Measurements from ENCODE around the gene CFAP90.

The CFAP90 gene

DNA sequence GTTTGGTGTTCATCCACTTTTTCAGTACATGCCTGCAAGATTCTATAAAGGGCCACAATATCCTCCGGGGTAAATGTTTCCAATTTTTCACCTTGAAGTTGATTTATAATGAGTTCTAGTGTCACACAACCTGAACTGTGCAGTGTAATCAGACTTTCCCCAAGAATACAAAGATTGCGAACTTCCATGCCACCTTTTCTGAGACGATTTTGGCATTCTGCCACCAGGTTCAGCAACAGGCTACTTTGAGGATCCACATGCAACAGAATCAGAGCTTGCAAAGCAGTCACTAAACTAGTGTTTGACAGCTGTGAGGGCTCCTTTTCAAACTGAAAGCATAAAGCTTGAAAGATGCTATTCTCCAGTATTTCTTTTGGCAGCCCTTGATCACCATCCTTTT is 16.3 kb upstream of the CFAP90 start:
- DNase-seq: no peak

DNA sequence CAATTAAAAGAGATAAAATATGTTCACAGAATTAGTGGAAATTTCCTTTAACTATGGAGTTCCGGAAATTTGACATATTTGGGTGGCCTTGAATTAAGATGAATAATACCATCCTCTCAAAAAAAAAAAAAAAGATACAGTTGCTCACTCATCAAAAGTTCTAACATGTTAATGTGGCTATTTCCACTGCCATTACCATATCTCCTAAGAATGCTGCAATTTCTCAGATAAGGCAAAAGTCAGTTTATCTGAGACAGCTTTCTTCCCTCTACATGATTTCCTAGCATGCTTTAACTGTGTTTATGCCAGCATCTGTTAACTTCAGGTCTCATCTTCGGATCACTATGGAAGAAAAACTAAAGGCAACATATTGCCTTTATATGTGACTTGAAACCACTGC is 15.3 kb upstream of the CFAP90 start:
- DNase-seq: no peak

DNA sequence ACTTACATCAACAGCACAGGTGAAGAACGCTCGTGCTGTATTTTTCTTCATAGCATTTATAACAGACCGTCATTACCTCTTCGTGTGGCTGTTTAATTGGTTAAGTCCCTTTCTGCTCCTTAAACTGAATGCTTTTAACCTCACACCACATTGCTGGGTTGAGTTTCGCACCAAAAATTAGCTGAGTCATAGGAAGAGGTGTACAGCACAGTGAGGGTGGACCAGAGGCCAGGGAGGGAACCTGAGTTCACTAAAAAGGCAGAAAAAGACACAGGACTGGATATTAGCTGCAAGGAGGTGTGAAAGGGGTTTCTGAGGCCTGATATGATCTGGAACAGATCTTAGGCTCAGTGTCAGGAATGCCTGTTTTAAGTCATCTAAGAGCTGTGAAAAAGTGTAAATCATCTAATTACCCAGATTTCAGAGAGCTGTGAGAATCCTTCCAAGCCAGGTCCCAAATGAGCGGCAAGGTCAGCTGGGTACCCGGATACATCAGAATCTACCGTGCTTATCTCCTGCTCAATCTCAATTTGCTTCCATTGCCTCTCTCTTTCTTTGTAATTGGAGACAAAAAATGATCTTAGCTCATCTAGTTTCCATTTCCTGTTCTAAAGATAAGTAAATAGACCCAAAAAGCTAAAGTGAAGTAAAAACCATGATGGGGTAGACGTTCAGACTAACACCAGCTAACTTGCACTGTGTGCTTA is 7.1 kb upstream of the CFAP90 start:
- DNase-seq: no peak

DNA sequence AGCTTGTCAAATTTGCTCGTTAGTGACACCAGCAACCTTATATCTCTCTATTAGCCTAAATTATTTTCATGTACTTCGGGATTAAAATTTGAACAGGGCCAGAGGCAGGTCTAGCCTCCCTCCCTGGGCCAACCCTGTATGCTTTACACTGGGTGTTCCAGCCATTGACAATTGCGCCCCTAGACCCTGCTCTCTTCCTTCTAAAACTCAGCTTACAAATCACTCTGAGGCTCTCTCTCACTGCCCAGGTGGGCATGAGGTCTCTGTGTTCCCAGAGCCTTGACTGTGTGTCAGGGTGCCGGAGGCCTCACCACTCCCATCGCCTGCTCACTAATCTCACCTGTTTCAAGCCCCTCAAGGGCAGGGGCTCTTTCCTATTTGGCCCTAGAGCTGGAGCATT is 6.4 kb upstream of the CFAP90 start:
- DNase-seq: no peak

DNA sequence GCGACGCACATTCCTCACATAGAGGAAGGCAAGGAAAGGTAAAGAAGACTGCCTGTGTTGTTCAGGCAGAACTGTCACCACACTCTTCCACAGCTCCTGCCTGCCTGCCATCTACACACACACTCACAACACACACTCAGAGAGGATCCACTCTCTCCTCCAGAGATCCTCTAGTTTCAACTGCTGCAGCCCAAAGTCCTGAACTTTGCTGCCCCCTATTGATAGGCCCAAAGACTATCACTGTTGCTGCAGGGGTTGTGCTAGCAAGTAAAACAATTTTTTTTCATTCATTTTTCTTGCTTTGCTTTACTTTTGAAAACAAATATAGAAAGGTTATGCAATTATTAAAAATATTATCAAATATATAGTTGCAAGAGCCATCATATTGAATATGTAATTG is 5.9 kb upstream of the CFAP90 start:
- peak in 1 of 2 donors; percentile 26 for DNase-seq

DNA sequence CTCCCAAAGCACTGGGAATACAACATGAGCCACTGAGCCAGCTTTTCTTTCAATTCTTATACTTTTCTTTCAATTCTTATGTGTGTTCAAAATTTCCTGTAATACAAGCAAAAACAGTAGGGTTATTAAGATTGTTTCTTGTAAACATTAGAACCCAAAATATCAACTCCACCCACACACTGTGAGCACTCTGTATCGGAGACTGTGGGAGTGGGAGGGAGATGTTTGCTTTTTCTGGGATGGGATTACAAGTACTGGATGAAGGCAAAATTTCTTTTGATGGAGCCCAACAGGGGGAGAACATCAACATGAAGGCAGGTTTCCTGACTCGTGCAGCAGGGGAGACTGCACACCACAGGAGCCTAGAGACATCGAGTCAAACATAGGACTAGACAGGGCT is 4.7 kb upstream of the CFAP90 start:
- no peak for DNase-seq

DNA sequence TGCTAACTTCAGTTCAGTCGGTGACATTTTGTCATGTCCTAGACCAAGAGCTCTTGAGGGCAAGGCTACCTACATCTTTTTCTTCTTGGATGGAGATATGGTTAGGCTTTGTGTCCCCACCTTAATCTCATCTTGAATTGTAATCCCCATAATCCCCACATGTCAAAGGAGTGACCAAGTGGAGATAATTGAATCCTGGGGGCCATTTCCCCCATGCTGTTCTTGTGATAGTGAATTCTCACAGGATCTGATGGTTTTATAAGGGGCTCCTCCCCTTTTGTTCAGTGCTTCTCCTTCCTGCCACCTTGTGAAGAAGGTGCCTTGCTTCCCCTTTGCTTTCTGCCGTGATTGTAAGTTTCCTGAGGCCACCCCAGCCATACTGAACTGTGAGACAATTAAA is 2.1 kb upstream of the CFAP90 start:
- no peak for DNase-seq

DNA sequence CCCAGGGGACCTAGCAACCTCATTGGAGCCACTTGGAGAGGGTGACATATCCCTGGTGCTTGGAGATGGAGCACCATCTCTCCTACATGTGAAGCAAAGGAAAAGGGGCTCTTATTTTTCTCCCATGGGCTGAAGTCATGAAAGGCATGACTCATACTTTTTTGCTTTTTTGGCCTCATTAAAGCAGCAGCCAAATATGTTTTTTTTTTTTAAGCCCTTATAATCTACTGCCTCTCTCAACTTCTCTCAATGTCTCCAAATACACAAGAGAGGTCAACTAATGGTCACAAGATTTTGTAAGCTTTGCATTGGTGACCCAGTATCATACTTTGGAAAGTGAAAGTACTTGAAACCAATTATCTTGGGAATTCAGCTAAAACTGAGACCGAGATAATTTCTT is 1.6 kb upstream of the CFAP90 start:
- no peak for DNase-seq

DNA sequence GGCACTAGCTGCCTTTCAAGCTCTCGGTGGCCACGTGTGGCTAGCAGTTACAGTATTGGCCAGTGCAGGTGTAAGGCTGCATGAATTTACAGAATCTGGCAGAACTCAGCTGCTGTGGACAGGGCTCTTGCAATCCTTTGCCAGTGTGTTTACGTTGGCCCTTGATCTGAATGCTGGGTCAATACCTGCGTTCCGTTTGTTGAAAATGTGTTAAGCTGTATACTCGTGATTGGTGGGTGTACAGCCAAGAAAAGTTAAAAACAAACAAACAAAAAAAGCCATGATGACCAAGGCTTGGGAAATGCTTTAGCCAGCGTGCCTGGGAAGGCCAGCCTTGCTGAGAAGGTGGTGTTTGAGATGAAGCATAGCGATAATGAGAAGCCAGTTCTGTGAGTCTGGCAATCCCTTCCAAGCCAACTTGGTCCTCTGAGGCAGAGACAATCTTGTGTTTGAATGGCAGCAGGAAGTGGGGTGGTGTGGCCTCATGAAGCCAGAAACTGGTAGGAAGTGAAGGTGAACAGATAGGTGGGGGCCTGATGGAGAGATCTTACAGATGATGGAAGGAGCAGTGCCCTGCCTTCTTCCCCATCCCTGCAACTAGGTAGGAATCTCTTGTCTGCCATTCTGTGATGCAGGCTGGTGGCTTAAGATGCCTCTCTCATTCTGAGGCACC is 820 bp upstream of the CFAP90 start:
- DNase-seq: no peak

DNA sequence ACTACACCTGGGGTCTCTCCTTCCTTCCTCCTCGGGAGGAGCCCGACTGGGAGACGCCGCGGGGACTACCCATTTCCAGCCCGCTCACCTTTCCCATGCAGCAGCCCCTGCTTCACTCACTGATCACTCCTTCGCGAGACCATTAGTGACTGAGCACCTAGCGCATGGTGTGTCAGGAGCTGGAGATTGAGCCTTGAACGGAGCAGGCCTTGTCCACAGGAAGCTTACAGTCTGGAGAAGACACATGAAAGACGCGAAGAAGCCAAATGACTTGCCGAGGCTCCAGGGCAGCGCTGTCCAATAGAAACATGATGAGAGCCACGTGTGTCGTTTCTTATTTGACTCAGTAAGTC is 283 bp upstream of the CFAP90 start:
- DNase-seq: no peak

DNA sequence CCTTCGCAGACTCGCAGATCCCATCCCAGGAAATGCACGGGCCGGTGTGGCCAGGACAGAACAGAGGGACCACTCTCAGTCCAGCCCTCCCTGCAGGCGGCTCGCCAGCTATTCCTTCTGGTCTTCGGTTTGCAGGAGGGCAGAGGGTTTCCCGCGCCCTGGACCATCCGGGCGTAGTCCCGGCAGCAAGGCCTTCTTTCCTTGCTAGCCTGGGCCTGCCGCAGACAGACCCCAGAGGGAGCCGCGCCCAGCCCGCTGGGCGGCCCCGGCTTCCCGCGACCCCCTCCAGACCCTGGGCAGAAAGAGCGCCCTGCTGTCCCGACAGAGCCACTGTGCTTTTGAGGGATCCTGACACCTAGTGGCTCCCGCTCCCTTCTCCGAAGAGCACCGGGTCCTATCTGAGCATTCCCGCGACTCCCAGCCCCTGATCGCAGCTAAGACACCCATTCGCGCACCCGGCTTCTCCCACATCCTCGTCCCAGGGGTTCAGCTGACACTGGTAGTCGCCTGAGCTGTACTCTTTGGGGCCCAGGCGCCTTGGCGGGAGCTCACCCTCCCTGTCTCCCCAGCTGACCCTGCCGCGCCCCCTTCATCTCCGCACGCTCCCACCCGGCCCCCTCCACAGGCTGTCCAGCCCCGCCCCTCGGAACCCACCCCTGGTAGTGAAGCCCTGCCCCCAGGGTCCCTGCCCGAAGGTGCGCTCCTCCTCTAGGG is 1.1 kb downstream of the CFAP90 start:
- no peak for DNase-seq

DNA sequence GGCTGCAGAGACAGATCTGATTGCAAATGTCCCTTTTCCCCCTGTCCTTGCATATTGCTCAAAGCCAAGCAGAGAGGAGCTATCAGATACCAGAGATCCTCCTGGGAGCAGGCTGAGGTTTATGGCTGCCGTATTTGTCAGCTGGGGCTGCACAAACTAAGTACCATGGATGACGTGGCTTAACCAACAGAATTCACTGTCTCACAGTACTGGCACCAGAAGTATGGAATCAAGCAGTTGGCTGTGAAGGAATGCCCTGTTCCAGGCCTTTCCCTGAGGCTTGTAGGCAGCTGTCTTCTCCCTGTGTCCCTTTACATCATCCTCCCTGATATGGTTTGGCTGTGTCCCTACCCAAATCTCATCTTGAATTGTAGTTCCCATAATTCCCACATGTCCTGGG is 2.6 kb downstream of the CFAP90 start:
- no peak for DNase-seq

DNA sequence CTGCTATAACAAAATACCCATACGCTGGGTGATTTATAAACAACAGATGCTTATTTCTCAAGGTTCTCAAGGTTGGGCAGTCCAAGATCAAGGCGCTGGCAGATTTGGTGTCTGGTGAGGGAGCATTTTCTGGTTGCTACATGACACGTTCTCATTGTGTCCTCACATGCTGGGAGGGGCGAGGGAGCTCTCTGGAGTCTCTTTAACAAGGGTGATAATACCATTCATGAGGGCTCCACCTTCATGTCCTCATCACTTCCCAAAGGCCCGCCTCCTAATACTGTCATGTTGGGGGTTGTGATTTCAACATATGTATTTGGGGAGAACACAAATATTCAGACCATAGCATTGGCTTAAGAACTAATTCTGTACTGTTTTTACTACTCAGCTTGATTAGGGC is 4.6 kb downstream of the CFAP90 start:
- DNase-seq: no peak

DNA sequence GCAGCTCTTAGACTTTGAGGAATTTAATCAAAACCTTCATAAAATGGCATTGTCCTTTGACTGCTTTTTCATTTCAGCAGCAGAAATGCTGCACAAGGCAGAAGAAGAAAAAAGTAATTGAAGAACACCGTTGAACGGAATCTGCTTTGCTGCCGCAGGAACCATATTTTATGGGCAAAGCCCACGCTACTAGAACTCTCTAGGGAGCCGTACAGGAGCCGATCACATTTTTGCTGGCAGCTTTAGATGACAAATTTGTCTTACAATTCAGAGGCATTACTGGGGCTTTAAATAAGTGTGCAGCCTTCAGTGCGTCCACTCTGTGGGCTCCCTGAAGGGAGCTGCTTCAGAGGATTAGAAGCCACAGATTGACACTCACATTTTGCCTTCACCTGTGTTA is 5.4 kb downstream of the CFAP90 start:
- DNase-seq: no peak

DNA sequence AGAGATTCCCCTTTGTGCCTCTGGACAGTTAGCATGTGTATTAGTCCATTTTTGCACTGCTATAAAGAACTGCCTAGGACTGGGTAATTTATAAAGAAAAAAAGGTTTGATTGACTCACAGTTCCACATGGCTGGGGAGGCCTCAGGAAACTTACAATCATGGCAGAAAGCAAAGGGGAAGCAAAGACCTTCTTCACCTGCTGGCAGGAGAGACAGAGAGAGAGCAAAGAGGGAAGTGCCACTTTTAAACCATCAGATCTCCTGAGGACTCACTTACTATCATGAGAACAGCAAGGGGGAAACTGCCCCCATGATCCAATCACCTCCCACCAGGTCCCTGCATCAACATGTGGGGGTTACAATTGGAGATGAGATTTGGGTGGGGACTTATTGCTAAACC is 6.0 kb downstream of the CFAP90 start:
- no peak for DNase-seq

DNA sequence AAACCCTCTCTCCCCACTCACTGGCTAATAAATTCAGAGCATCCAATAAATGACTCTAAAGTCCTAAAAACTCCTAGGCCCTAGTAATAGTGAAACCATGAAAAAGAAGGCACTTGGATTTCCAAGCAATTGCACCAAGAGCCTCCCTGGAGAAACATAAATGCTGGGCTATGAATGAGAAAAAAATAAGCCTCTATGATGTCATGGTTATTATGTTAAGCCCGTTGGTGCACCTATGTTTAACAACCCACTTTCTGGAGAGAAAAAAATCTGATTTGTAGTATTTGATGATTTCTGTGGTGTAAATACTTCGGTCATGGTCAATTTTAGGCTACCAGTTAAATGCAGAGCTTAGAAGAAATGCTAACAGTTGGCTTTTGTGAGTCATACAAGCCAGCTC is 8.4 kb downstream of the CFAP90 start:
- DNase-seq: no peak

DNA sequence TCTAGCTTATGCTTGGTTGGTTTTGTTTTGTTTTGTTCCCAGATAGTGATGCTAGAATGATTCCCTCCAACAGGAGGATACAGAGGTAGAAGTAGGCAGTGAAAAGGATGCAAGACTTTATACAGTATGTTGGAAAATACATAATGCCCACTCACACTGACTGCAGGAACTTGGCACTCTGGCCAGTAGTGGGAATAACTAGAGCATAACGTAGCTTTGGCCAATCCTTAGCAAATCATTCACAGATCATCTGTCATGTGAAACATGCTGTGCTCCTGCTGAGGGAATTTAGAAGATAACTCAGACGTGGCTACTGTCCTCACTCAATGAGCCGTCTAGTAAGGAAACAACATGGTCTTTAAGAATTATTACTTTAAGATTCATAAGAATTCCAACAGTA is 13.5 kb downstream of the CFAP90 start:
- no peak for DNase-seq

DNA sequence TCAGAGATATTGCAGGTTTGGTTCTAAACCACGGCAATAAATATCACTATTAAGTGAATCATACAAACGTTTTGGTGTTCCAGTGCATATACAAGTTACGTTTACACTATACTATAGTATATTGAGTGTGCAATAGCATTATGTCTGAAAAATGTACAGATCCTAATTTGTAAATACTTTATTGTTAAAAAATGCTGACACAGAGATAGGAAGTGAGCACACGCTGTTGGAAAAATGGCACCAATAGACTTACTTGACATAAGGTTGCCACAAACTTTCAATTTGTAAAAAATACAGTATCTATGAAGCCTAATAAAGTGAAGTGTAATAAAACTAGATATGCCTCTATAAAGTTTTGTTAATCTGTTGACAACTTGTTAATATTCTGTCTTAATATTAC is 16.0 kb downstream of the CFAP90 start:
- DNase-seq: no peak

DNA sequence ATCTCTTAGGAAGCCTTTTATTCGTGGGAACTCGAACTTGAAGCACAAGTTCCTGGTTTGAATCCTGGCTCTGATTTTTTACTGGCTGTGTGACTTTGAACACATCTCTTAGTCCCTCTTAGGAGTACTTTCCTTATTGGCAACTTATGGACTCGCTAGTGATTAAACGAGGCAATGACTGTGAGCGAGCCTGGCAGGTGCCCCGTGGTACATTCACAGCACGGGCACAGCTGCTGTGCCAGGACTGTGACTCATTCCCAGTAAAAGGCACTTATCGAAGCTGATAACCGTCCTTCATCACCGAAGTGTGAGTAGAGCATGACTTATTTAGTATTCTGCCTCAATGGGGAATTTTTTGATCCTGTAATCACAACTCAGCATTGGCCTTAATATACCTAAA is 22.7 kb downstream of the CFAP90 start:
- DNase-seq: no peak

DNA sequence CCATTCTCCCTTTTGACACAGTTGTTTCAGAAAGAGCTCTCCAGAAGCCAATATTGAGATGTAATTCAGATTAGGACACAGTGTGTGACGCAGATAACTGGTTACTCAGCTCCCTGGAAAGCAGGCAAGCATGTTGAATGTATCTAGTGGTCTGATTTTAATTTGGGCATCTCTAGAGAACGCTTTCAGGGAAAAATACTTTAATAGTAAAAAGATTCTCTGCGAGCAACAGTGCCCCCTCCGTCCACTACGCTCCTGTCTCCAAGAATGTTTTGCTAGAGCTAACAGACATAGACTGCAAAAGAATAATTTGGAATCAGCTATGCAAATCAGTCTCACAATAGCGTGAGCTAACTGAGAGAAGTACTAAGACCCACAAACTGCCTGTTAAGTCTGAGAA is 23.3 kb downstream of the CFAP90 start:
- no peak for DNase-seq

DNA sequence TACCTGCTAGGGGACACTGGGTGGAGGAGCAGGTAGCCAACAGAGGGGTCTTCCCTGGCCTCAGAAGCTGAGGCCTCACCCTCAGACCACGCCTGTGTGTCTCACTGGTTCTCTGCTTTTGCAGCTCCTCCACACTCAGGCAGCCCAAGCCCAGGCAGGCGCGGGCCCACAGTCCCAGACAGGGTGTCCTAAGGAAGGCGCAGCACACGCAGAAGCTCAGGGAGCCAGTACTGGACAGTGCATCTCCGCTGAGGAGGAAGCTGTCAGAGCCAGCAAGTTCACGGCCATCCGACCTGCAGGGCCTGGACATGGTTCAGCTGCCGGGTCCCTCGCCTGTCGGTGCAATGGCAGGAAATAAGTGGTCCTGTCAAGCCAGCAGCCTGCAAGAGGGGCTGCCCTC is 25.3 kb downstream of the CFAP90 start:
- DNase-seq: no peak

DNA sequence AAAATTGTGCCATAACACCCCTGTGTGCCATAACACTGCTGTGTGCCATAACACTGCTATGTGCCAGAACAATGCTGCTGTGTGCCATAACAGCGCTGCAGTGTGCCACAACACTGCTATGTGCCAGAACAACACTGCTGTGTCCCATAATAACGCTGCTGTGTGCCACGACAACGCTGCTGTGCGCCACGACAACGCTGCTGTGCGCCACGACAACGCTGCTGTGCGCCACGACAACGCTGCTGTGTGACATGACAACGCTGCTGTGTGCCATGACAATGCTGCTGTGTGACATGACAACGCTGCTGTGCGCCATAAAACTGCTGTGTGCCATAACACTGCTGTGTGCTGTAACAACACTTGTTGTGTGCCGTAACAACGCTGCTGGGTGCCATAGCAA is 25.9 kb downstream of the CFAP90 start:
- no peak for DNase-seq

DNA sequence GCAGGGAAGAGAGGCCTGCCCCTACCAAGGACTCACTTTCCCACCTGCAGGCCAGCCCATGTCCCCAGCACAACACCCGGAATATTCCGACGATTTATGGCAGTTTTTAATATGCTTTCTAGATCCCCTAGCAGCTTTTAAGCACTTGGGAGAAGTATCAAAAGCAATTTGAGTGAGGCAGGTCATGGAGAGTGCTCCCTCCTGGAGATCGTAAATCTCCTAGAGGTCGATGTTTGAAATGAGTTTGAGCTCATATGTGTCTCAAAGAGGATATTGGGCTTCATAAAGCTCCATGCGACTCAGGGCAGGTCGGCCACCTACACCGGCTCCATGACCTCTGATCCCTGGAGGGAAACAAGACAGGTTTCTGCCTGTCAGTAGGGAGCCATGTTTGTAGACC is 27.3 kb downstream of the CFAP90 start:
- no peak for DNase-seq

DNA sequence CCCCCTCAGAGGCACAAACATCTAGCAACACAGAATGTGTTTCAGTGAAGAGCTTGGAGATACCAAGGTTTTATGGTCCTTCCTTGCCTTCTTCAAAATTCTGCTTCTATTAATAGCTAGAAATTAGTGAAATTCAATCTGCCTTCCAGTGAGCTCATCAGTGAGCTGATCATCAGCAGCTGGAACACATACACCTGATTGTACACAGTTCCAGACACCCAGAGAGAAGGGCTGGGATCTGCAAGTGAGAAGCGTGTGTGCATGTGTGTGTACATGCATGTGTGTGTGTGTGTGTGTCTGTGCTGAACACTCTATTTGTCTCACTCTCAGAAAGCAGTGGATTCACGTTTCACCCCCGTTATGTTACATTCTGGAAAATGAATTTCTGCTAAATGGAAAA is 28.5 kb downstream of the CFAP90 start:
- no peak for DNase-seq

DNA sequence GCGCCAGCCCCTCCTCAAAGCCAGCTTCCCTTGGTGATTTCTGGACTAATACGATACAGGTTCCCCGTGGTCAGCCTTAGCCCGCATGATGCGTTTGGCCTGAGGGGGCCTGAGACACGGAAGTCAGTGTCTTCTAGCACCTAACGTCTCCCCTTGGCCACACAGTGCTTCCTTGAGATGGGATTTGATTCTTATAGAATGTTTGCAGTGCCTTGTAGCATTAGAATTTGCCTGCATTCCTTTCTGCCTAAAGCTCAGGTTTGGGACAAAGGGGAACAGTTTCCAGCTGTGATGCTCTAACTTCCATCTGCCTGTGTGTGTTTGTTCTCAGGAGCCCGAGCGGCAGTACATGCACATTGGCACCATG is 34.4 kb downstream of the CFAP90 start:
- DNase-seq: no peak

Data from bone marrow (tissue), 2 donors.